Activated naive CD8-positive, alpha-beta T cell treated with anti-CD3 and anti-CD28 coated beads, Interleukin-2, amount 10 ng/mL, durations not matched to agents 7 days and 5 days (primary cell): ENCODE data around the gene LIN54. TPM values are rescaled to one million over a fixed set of nuclear protein-coding genes. Genes with fewer than 3 reads are reported as not detected.
A peak's percentile ranks its signal among the peaks of the same experiment; 100 is the strongest.

ENCODE experiments used
- ATAC-seq: fragments of 150-1000 bp; cut with Tn5 transposase; one replicate; pipeline ENCODE4 v1.10.0; 2021; ENCODE audit warnings: low read depth, moderate library complexity
- POLR2A ChIA-PET: fragments of 350-600 bp; sonication (Branson Sonifier 250); formaldehyde crosslinking; loops from one replicate; lab custom pipeline; 2021; ENCODE audit warnings: antibody characterized with exemption; lab: Charles Lee
- DNase-seq: peaks from one replicate; pipeline ENCODE4 v3.0.0; 2021
- H3K27ac Mint-ChIP-seq: one replicate; pipeline ENCODE4 v1.8.0; 2022; ENCODE audit warnings: mild to moderate bottlenecking, mixed read lengths
- H3K27me3 Mint-ChIP-seq: one replicate; pipeline ENCODE4 v1.8.0; 2022; ENCODE audit warnings: mild to moderate bottlenecking, moderate library complexity, mixed read lengths
- H3K36me3 Mint-ChIP-seq: one replicate; pipeline ENCODE4 v1.8.0; 2021; ENCODE audit warnings: mild to moderate bottlenecking, mixed read lengths
- H3K4me1 Mint-ChIP-seq: one replicate; pipeline ENCODE4 v1.8.0; 2021; ENCODE audit warnings: mixed read lengths
- H3K4me3 Mint-ChIP-seq: one replicate; pipeline ENCODE4 v1.8.0; 2022; ENCODE audit warnings: mild to moderate bottlenecking, moderate library complexity, mixed read lengths
- H3K9me3 Mint-ChIP-seq: one replicate; pipeline ENCODE4 v1.8.0; 2021; ENCODE audit warnings: mixed read lengths
- total RNA-seq, 2 experiments: library from RNA; stranded (reverse); gene quantifications; one replicate each; pipeline ENCODE4 v1.2.3, GENCODE V29; 2021

LIN54 gene
- total RNA-seq, 2 experiments from 2014 or later = 34.3 to 34.9 TPM

DNA sequence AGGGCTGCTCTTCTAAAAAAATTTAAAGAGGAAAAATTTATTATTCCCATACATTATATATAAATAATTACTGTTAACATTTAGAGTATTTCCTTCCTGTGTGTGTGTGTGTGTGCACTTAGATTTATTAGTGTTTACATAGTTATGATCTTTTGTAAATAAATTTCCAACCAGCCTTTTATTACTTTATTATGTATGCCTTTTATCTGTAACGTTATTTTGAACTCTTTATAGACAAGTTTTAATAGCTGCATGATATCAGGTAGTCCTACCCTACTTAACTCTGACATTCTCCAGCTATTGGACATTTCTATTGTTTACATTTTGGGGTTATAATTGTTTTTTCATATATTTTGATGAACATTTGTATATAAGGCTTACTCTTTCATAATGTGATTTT is 101.3 kb downstream of the LIN54 start:
- no peak for ATAC-seq
- H3K36me3 Mint-ChIP-seq = peaks cover 12% of the 10 kb centered on the region
- no peak overlapping the region for H3K27ac Mint-ChIP-seq
- POLR2A ChIA-PET = no interaction called here
- no peaks in the 10 kb centered on the region for H3K27me3 Mint-ChIP-seq
- H3K4me1 Mint-ChIP-seq = peaks cover 16% of the 10 kb centered on the region
- no peak for DNase-seq
- H3K4me3 Mint-ChIP-seq = no peak overlapping the region
- H3K9me3 Mint-ChIP-seq = no peaks in the 10 kb centered on the region

DNA sequence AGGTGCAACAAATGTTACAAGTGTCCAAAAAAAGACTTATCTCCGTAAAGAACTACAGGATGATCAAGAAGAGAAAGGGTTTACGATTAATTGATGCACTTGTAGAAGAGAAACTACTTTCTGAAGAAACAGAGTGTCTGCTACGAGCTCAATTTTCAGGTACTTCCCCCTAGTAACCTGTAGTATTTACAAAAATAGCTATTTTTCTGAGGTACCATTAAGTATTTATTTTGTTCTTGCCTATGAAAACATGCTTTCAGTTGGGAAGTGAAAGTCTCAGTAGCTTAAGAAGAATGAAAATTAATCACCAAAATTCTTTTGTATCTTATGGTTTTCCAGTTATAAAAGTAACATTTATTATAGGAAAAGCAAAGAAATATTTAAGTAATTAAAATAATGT is 104.2 kb downstream of the LIN54 start:
- POLR2A ChIA-PET = interaction anchor here (1.2 kb wide), 1 partner anchor 12 kb away, joined by 3 read pairs; no protein-coding TSS in a partner anchor
- H3K36me3 Mint-ChIP-seq = peaks cover 7% of the 10 kb centered on the region

GRCh38 chr4:82905205-82905604 is 105.4 kb downstream of the LIN54 start:
- ATAC-seq = peak; percentile 11
- H3K27ac Mint-ChIP-seq = peak overlapping the region; percentile 69
- H3K9me3 Mint-ChIP-seq = no peaks in the 10 kb centered on the region
- H3K27me3 Mint-ChIP-seq = no peaks in the 10 kb centered on the region
- H3K4me1 Mint-ChIP-seq = peaks cover 25% of the 10 kb centered on the region
- peak overlapping the region; percentile 67 for H3K4me3 Mint-ChIP-seq
- H3K36me3 Mint-ChIP-seq = peaks cover 2% of the 10 kb centered on the region
- POLR2A ChIA-PET = interaction anchor here (0.6 to 1.2 kb wide), 2 partner anchors 13 to 56 kb away, joined by 3 to 4 read pairs; no protein-coding TSS in a partner anchor
- DNase-seq = no peak

More for the DNA sequence above, 104.2 kb downstream of the LIN54 start:
- peaks cover 28% of the 10 kb centered on the region for H3K4me1 Mint-ChIP-seq
- no peaks in the 10 kb centered on the region for H3K27me3 Mint-ChIP-seq
- no peak for DNase-seq
- no peak overlapping the region for H3K4me3 Mint-ChIP-seq
- no peaks in the 10 kb centered on the region for H3K9me3 Mint-ChIP-seq
- no peak for ATAC-seq
- no peak overlapping the region for H3K27ac Mint-ChIP-seq

DNA sequence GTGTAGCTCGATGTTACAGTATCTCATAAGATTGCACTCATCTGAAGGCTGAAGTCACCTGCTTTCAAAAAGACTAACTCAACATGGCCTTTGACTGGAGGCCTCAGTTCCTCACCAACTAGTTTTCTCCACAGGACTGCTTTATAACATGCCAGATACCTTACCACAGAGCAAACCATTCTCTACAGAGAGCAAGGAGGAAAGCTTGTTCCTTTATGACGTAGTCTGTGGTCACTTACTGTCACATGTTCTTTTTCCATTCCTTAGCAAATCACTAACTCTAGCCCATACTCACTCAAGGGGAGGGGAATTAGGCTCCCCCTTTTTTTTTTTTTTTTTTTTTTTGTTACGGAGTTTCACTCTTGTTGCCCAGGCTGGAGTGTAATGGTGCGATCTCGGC is 106.9 kb downstream of the LIN54 start:
- Mint-ChIP-seq H3K4me1 (peaks cover 27% of the 10 kb centered on the region), H3K9me3 (no peaks in the 10 kb centered on the region), H3K4me3 (peak overlapping the region; percentile 50), H3K27me3 (no peaks in the 10 kb centered on the region), H3K36me3 (peaks cover 6% of the 10 kb centered on the region), H3K27ac (peak overlapping the region; percentile 73)
- POLR2A ChIA-PET = interaction anchor here (0.7 to 1.4 kb wide), 5 partner anchors 13 to 131 kb away, joined by 3 to 4 read pairs (median 3); partner anchors contain the start of gene COPS4
- ATAC-seq = peak; percentile 1
- no peak for DNase-seq

GRCh38 chr4:82901183-82901718 is 109.4 kb downstream of the LIN54 start:
- Mint-ChIP-seq H3K27me3 (no peaks in the 10 kb centered on the region), H3K27ac (no peak overlapping the region), H3K4me1 (peaks cover 40% of the 10 kb centered on the region), H3K36me3 (peaks cover 13% of the 10 kb centered on the region), H3K9me3 (no peaks in the 10 kb centered on the region), H3K4me3 (no peak overlapping the region)
- DNase-seq (no peak), ATAC-seq (no peak)
- POLR2A ChIA-PET = interaction anchor here (0.7 to 4.7 kb wide), 9 partner anchors 11 to 472 kb away, joined by 3 to 39 read pairs (median 7); partner anchors contain the start of genes COPS4, COQ2, HNRNPDL and LIN54

DNA sequence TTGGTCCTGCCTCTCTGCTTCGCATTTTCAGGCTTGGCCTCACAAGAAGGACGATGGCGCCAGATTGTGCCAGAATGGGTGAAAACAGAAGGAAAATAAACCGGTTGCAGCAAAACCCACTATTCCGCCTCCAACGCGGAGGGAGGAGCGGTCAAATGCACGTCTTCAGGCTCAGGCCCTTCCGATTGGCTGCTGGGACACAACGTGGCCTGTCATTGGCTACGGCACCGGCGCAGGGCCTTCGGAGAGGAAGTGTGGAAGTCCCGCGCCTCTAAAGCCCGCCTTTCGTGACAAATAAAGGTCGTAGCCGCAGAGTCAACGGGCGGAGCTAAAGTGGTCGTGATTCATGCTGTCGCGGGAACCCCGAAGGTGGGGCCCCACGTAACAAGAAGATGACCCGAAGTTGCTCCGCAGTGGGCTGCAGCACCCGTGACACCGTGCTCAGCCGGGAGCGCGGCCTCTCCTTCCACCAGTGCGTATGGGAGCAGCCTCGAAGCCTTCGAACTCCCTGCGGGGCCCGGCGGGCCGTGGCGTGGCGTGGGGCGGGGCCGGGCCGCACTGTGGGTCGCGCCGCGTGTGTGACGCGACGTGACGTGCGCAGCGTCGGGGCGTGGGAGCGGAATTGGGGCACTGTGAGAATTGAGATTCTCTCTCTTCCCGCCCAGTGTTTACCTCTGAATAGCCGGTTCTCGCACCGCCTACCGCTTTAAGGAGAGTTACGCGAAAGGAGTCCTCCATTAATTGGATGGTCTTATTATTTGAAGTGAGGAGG is 110.0 kb downstream of the LIN54 start, which contains the start of gene THAP9:
Gene THAP9, plus strand, starts transcription at position 325 of the 772 bp plus-strand sequence. Its CDS starts 68 bp downstream, at position 393.
- Mint-ChIP-seq H3K9me3 (no peaks in the 10 kb centered on the region), H3K27ac (no peak within 1 kb of the TSS), H3K4me1 (peaks cover 39% of the 10 kb centered on the region), H3K36me3 (peaks cover 13% of the 10 kb centered on the region), H3K4me3 (no peak within 1 kb of the TSS), H3K27me3 (no peaks in the 10 kb centered on the region)
- POLR2A ChIA-PET = interaction anchor here (0.6 to 4.7 kb wide), 13 partner anchors 10 to 471 kb away, joined by 3 to 39 read pairs (median 7); partner anchors contain the start of genes COPS4, COQ2, HNRNPDL and LIN54
- peak; percentile 95 for DNase-seq
- ATAC-seq = peak; percentile 89

DNA sequence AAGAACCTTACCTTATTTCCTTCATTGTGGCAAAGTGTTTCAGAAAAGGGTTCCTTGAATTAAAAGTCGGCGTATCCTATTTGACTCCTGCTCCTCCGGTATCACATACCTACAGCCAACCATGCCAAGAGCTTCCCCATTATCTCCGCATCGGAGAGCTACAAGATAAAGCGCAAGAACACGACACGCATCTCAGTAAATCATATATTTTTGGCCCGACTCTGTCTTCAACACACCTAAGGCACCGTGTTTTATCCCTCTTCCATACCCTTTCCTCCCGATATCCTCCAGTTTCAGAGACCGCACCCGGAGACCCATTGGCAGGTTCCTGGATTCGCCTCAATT is 110.6 kb downstream of the LIN54 start:
- POLR2A ChIA-PET = interaction anchor here (0.6 to 4.7 kb wide), 11 partner anchors 10 to 470 kb away, joined by 3 to 39 read pairs (median 7); partner anchors contain the start of genes COPS4, HNRNPDL, LIN54 and SCD5
- peaks cover 15% of the 10 kb centered on the region for H3K36me3 Mint-ChIP-seq
- peak; percentile 1 for ATAC-seq

GRCh38 chr4:82899374-82900065 is 111.1 kb downstream of the LIN54 start:
- Mint-ChIP-seq H3K9me3 (no peaks in the 10 kb centered on the region), H3K4me3 (no peak overlapping the region), H3K36me3 (peaks cover 18% of the 10 kb centered on the region), H3K27me3 (no peaks in the 10 kb centered on the region), H3K4me1 (peaks cover 37% of the 10 kb centered on the region), H3K27ac (no peak overlapping the region)
- DNase-seq (no peak), ATAC-seq (no peak)
- POLR2A ChIA-PET = interaction anchor here (1.1 to 4.7 kb wide), 7 partner anchors 9 to 470 kb away, joined by 3 to 39 read pairs (median 7); partner anchors contain the start of genes COPS4, HNRNPDL, LIN54 and SEC31A

More for the DNA sequence above, 110.6 kb downstream of the LIN54 start:
- no peak for DNase-seq
- Mint-ChIP-seq H3K4me1 (peaks cover 37% of the 10 kb centered on the region), H3K9me3 (no peaks in the 10 kb centered on the region), H3K27ac (no peak overlapping the region), H3K27me3 (no peaks in the 10 kb centered on the region), H3K4me3 (no peak overlapping the region)

GRCh38 chr4:82898322-82899243 is 112.0 kb downstream of the LIN54 start:
- ATAC-seq (no peak), DNase-seq (no peak)
- no peaks in the 10 kb centered on the region for H3K27me3 Mint-ChIP-seq
- H3K9me3 Mint-ChIP-seq = no peaks in the 10 kb centered on the region
- peaks cover 37% of the 10 kb centered on the region for H3K4me1 Mint-ChIP-seq
- POLR2A ChIA-PET = interaction anchor here (2.9 to 4.7 kb wide), 2 partner anchors 8 to 113 kb away, joined by 25 to 39 read pairs; partner anchors contain the start of genes LIN54 and SEC31A
- peaks cover 26% of the 10 kb centered on the region for H3K36me3 Mint-ChIP-seq
- peak overlapping the region; percentile 9 for H3K27ac Mint-ChIP-seq
- H3K4me3 Mint-ChIP-seq = no peak overlapping the region

DNA sequence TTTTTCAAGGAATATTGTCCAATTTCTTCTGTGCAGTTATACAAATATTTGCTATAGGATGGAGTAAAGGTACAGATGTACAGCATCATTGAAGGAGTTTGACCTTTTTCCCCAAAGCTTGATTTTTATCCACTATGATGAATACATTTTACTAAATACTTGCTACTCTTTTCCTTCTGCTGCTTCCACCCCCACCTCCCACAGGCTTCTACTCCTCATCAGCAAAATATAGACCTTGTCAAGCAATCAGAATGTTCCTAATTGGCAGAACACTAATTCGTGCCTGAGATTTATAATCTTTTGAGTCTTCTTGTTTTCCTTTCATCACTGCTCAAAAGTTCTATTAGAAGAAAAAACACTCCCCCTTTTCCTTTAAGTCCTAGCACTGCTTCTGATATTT is 113.9 kb downstream of the LIN54 start:
- no peaks in the 10 kb centered on the region for H3K27me3 Mint-ChIP-seq
- no peak overlapping the region for H3K4me3 Mint-ChIP-seq
- no peak for DNase-seq
- POLR2A ChIA-PET = interaction anchor here (0.6 kb wide), 1 partner anchor 31 kb away, joined by 3 read pairs; no protein-coding TSS in a partner anchor
- H3K36me3 Mint-ChIP-seq = peaks cover 26% of the 10 kb centered on the region
- no peak overlapping the region for H3K27ac Mint-ChIP-seq
- no peaks in the 10 kb centered on the region for H3K9me3 Mint-ChIP-seq
- H3K4me1 Mint-ChIP-seq = peaks cover 34% of the 10 kb centered on the region
- no peak for ATAC-seq

GRCh38 chr4:82893942-82894341 is 116.7 kb downstream of the LIN54 start:
- Mint-ChIP-seq H3K36me3 (peaks cover 25% of the 10 kb centered on the region), H3K4me1 (peaks cover 40% of the 10 kb centered on the region), H3K27ac (no peak overlapping the region), H3K4me3 (no peak overlapping the region), H3K27me3 (no peaks in the 10 kb centered on the region), H3K9me3 (no peaks in the 10 kb centered on the region)
- ATAC-seq (no peak), DNase-seq (no peak)
- POLR2A ChIA-PET = no interaction called here

GRCh38 chr4:82892467-82892802 is 118.2 kb downstream of the LIN54 start:
- Mint-ChIP-seq H3K27me3 (no peaks in the 10 kb centered on the region), H3K4me3 (peak overlapping the region; percentile 95), H3K4me1 (peaks cover 34% of the 10 kb centered on the region), H3K36me3 (peaks cover 22% of the 10 kb centered on the region), H3K27ac (peak overlapping the region; percentile 97), H3K9me3 (no peaks in the 10 kb centered on the region)
- POLR2A ChIA-PET = no interaction called here
- DNase-seq = no peak
- ATAC-seq = no peak
